Neural progenitor cell (in vitro differentiated cells): ENCODE data around the gene CASP3. TPM values are rescaled to one million over a fixed set of nuclear protein-coding genes. Genes with fewer than 3 reads are reported as not detected.
A peak's percentile ranks its signal among the peaks of the same experiment; 100 is the strongest.

Experiments
- DNase-seq: peaks from one replicate; pipeline ENCODE4 v3.0.0-alpha.2; 2016; ENCODE audit warnings: low spot score
- H2AFZ ChIP-seq: fragments of 200-600 bp; sonication (generic); replicated peaks from 2 replicates; pipeline ENCODE4 v1.6.1; 2016; ENCODE audit warnings: antibody characterized with exemption
- H3F3A ChIP-seq: fragments of 200-600 bp; sonication (generic); 2 replicates; pipeline ENCODE4 v1.6.1; 2016; ENCODE audit warnings: antibody characterized with exemption, low read depth
- H3K27ac ChIP-seq: fragments of 200-600 bp; sonication (generic); 2 replicates; pipeline ENCODE4 v1.5.1; 2016; ENCODE audit warnings: mild to moderate bottlenecking
- H3K27me3 ChIP-seq: fragments of 200-600 bp; sonication (generic); 2 replicates; pipeline ENCODE4 v1.6.1; 2016; ENCODE audit warnings: mild to moderate bottlenecking, moderate library complexity
- H3K36me3 ChIP-seq: fragments of 200-600 bp; sonication (generic); 2 replicates; pipeline ENCODE4 v1.5.1; 2016
- H3K4me1 ChIP-seq: fragments of 200-600 bp; sonication (generic); 2 replicates; pipeline ENCODE4 v1.6.1; 2016; ENCODE audit warnings: mixed run types
- H3K4me2 ChIP-seq: fragments of 200-600 bp; sonication (generic); 2 replicates; pipeline ENCODE4 v1.6.1; 2016
- H3K4me3 ChIP-seq: fragments of 200-600 bp; sonication (generic); 2 replicates; pipeline ENCODE4 v1.5.1; 2016
- H3K79me2 ChIP-seq: fragments of 200-600 bp; sonication (generic); 2 replicates; pipeline ENCODE4 v1.6.1; 2016; ENCODE audit warnings: low read depth
- H3K9ac ChIP-seq: fragments of 200-600 bp; sonication (generic); 2 replicates; pipeline ENCODE4 v1.6.1; 2016
- H3K9me3 ChIP-seq: fragments of 200-600 bp; sonication (generic); 2 replicates; pipeline ENCODE4 v1.5.1; 2016; ENCODE audit warnings: low read depth
- H4K20me1 ChIP-seq: fragments of 200-600 bp; sonication (generic); 2 replicates; pipeline ENCODE4 v1.6.1; 2016; ENCODE audit warnings: low read depth
- H3K27ac Mint-ChIP-seq: 3 replicates; pipeline ENCODE4 v1.8.0; 2021; ENCODE audit warnings: mixed read lengths
- H3K27me3 Mint-ChIP-seq: 2 replicates; pipeline ENCODE4 v1.8.0; 2022; ENCODE audit warnings: low read depth, mild to moderate bottlenecking, inconsistent platforms, moderate library complexity, mixed read lengths; ENCODE audit not compliant: insufficient read depth
- H3K36me3 Mint-ChIP-seq: 3 replicates; pipeline ENCODE4 v1.8.0; 2021; ENCODE audit warnings: mixed read lengths
- H3K4me1 Mint-ChIP-seq: 3 replicates; pipeline ENCODE4 v1.8.0; 2021; ENCODE audit warnings: mixed read lengths
- H3K4me3 Mint-ChIP-seq: 3 replicates; pipeline ENCODE4 v1.8.0; 2021; ENCODE audit warnings: mild to moderate bottlenecking, moderate library complexity, mixed read lengths
- H3K9me3 Mint-ChIP-seq: 3 replicates; pipeline ENCODE4 v1.8.0; 2020; ENCODE audit warnings: mixed read lengths
- CTCF ChIP-seq: fragments of 200-600 bp; sonication (generic); IDR thresholded peaks from 2 replicates; pipeline ENCODE4 v1.5.1; 2017; ENCODE audit warnings: antibody characterized with exemption, mild to moderate bottlenecking
- EZH2 ChIP-seq: fragments of 200-600 bp; sonication (generic); IDR thresholded peaks from 2 replicates; pipeline ENCODE4 v1.6.1; 2017; ENCODE audit warnings: antibody characterized with exemption, mild to moderate bottlenecking, moderate library complexity
- EZH2phosphoT487 ChIP-seq: fragments of 200-600 bp; sonication (generic); IDR thresholded peaks from 2 replicates; pipeline ENCODE4 v1.6.1; 2017; ENCODE audit warnings: antibody characterized with exemption
- total RNA-seq: library from RNA; depleted of rRNA; stranded (reverse); fragments of >200 nt; gene quantifications from 2 replicates; pipeline ENCODE4 v1.2.3, GENCODE V29; 2015; ENCODE audit warnings: low replicate concordance

Gene CASP3
- total RNA-seq, 1 donor from 2014 or later, result 69.8 TPM

- H3K4me3 Mint-ChIP-seq, result no peak overlapping the region
- Histone ChIP-seq H3K4me1 (no peaks in the 10 kb centered on the region), H2AFZ (no peak overlapping the region), H3K27ac (no peak overlapping the region), H4K20me1 (no peaks in the 10 kb centered on the region), H3K36me3 (peaks cover 9% of the 10 kb centered on the region), H3F3A (peaks cover 48% of the 10 kb centered on the region), H3K9me3 (no peaks in the 10 kb centered on the region), H3K9ac (no peak overlapping the region), H3K27me3 (no peaks in the 10 kb centered on the region), H3K4me2 (no peak overlapping the region), H3K79me2 (no peaks in the 10 kb centered on the region), H3K4me3 (no peak overlapping the region)
- H3K27me3 Mint-ChIP-seq, result peaks cover 1% of the 10 kb centered on the region
- no peaks in the 10 kb centered on the region for H3K9me3 Mint-ChIP-seq
- peaks cover 26% of the 10 kb centered on the region for H3K36me3 Mint-ChIP-seq
- H3K27ac Mint-ChIP-seq, result no peak overlapping the region
- H3K4me1 Mint-ChIP-seq, result no peaks in the 10 kb centered on the region
- TF ChIP-seq EZH2, result no peak
- DNase-seq, result no peak
These were observed 45.2 kb upstream of the CASP3 start for GRCh38 chr4:184694412-184694956.

GRCh38 chr4:184693056-184693455, 43.8 kb upstream of the CASP3 start:
- no peak overlapping the region for H3K27ac Mint-ChIP-seq
- peaks cover 9% of the 10 kb centered on the region for H3K36me3 ChIP-seq

GRCh38 chr4:184689681-184690080, 40.4 kb upstream of the CASP3 start:
- H3K4me3 ChIP-seq, result no peak overlapping the region
- no peaks in the 10 kb centered on the region for H3K9me3 ChIP-seq
- H3K36me3 Mint-ChIP-seq, result peaks cover 12% of the 10 kb centered on the region
- H3F3A ChIP-seq, result peaks cover 30% of the 10 kb centered on the region
- H2AFZ ChIP-seq, result no peak overlapping the region
- H3K9ac ChIP-seq, result no peak overlapping the region
- no peak overlapping the region for H3K27ac ChIP-seq
- no peaks in the 10 kb centered on the region for H3K79me2 ChIP-seq
- TF ChIP-seq CTCF (no peak), EZH2phosphoT487 (no peak), EZH2 (no peak)
- H3K36me3 ChIP-seq, result peaks cover 4% of the 10 kb centered on the region
- H3K9me3 Mint-ChIP-seq, result no peaks in the 10 kb centered on the region
- no peak overlapping the region for H3K27ac Mint-ChIP-seq
- no peaks in the 10 kb centered on the region for H3K27me3 ChIP-seq
- H3K4me1 Mint-ChIP-seq, result peaks cover 7% of the 10 kb centered on the region
- no peaks in the 10 kb centered on the region for H3K4me1 ChIP-seq
- peaks cover 5% of the 10 kb centered on the region for H3K27me3 Mint-ChIP-seq
- DNase-seq, result no peak
- H3K4me3 Mint-ChIP-seq, result no peak overlapping the region
- no peak overlapping the region for H3K4me2 ChIP-seq
- no peaks in the 10 kb centered on the region for H4K20me1 ChIP-seq

More at GRCh38 chr4:184693056-184693455, 43.8 kb upstream of the CASP3 start:
- H3K4me3 ChIP-seq, result no peak overlapping the region
- H3K27me3 ChIP-seq, result no peaks in the 10 kb centered on the region
- H3K27me3 Mint-ChIP-seq, result peaks cover 2% of the 10 kb centered on the region
- H2AFZ ChIP-seq, result no peak overlapping the region
- no peak overlapping the region for H3K4me2 ChIP-seq
- no peak for DNase-seq
- H4K20me1 ChIP-seq, result no peaks in the 10 kb centered on the region
- H3F3A ChIP-seq, result peaks cover 48% of the 10 kb centered on the region
- H3K4me1 ChIP-seq, result no peaks in the 10 kb centered on the region
- H3K27ac ChIP-seq, result peak overlapping the region; percentile 46
- TF ChIP-seq CTCF, result no peak
- no peak for TF ChIP-seq EZH2phosphoT487
- no peak for TF ChIP-seq EZH2
- peaks cover 26% of the 10 kb centered on the region for H3K36me3 Mint-ChIP-seq
- no peaks in the 10 kb centered on the region for H3K9me3 Mint-ChIP-seq
- peaks cover 7% of the 10 kb centered on the region for H3K4me1 Mint-ChIP-seq
- H3K9ac ChIP-seq, result no peak overlapping the region
- no peak overlapping the region for H3K4me3 Mint-ChIP-seq
- H3K9me3 ChIP-seq, result no peaks in the 10 kb centered on the region
- no peaks in the 10 kb centered on the region for H3K79me2 ChIP-seq

GRCh38 chr4:184688447-184688846, 39.2 kb upstream of the CASP3 start:
- no peaks in the 10 kb centered on the region for H3K4me1 ChIP-seq
- H3F3A ChIP-seq, result peaks cover 18% of the 10 kb centered on the region
- TF ChIP-seq EZH2, result no peak
- TF ChIP-seq EZH2phosphoT487, result no peak
- TF ChIP-seq CTCF, result no peak
- H3K9me3 ChIP-seq, result no peaks in the 10 kb centered on the region
- Mint-ChIP-seq H3K27me3 (peaks cover 5% of the 10 kb centered on the region), H3K27ac (no peak overlapping the region), H3K4me1 (peaks cover 7% of the 10 kb centered on the region), H3K36me3 (peaks cover 8% of the 10 kb centered on the region), H3K9me3 (no peaks in the 10 kb centered on the region), H3K4me3 (no peak overlapping the region)
- H3K9ac ChIP-seq, result no peak overlapping the region
- no peak overlapping the region for H2AFZ ChIP-seq
- H3K4me3 ChIP-seq, result no peak overlapping the region
- H3K79me2 ChIP-seq, result no peaks in the 10 kb centered on the region
- DNase-seq, result no peak
- H3K27ac ChIP-seq, result no peak overlapping the region
- H3K4me2 ChIP-seq, result no peak overlapping the region
- H4K20me1 ChIP-seq, result no peaks in the 10 kb centered on the region
- no peaks in the 10 kb centered on the region for H3K27me3 ChIP-seq
- H3K36me3 ChIP-seq, result peaks cover 4% of the 10 kb centered on the region
